HPDE6-E6E7 (cell line): ENCODE results near the gene EXOC6.

ENCODE experiments used
- DNase-seq: peaks from one replicate; pipeline ENCODE4 v3.0.0; 2011; ENCODE audit warnings: missing footprints; ENCODE audit errors: extremely low spot score

Gene EXOC6

DNA sequence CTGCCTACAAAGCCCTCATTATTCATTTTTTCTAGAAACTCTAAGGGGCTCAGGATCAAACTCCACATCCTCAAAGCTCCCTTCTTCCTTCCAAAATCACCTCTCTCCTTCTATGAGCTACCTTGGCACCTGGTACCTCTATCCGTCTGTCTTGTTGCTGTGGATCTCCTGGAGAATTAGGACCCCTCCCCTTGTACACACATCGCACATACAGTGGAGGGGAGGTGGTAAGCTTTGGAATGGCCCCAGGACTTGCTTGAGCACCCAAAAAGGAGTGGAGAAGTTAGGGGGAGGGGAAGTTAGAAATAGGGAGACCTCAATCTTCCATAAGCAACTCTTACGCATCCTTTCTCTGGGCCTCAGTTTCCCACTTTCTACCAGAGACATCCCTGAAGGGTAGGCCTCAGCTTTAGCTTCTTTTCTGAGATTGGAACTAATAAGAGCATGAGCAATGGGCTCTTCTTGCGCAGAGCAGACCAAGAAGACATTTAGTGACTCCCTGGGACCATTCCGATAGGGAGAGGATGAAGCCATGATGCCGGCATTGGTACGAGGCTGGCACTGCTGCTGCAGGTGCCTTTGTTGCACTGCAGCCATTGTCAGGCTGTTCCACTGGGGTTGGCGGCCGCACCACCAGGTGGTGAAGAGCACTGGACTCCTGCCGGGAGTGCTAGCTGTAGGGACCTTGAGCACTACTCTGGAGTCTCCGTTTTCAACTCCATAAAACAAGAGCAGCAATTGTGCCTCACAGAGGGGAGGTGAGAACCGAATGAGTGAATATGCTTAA, 216.7 kb downstream of the EXOC6 start:
- no peak for DNase-seq

DNA sequence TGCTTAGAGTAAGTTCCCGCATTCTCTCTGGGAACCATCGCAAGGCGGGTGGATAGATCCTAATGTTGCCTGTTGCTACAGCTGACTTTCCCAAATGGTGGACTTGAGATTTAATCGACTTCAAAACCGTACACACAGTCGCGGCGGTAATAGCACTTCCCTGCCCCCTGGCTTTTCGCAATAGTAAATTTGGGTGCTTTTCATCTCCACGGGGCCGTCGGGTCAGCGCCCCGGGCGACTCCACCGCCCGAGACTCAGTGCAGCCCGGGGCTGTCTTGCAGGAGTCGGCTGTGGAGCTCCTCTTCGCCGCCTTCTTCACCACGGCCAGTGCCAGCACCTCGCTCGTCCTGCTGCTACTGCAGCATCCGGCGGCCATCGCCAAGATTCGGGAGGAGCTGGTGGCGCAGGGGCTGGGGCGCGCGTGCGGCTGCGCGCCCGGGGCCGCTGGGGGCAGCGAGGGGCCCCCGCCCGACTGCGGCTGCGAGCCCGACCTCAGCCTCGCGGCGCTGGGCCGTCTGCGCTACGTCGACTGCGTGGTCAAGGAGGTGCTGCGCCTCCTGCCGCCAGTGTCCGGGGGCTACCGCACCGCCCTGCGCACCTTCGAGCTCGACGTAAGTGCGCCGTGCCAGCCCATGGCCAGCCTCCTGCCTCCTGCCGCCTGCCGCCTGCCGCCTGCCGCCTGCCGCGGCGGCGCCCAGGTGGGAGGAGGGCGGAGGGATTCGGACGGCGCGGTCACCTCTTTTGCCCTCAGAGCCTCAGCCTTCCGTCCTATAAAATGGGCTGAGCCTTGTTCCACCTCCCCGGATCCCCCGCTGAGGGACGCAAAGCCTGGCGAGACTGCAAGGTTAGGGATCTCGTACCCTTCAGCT, 217.6 kb downstream of the EXOC6 start:
- DNase-seq: no peak

- DNase-seq: no peak
Observed at GRCh38 chr10:93066544-93066913, 218.2 kb downstream of the EXOC6 start.

GRCh38 chr10:93067443-93068365, 219.4 kb downstream of the EXOC6 start:
- DNase-seq: no peak

- DNase-seq: no peak
Observed at GRCh38 chr10:93068411-93069244, 220.3 kb downstream of the EXOC6 start.

- DNase-seq: no peak
Observed at GRCh38 chr10:93069245-93069561, 220.9 kb downstream of the EXOC6 start.

DNA sequence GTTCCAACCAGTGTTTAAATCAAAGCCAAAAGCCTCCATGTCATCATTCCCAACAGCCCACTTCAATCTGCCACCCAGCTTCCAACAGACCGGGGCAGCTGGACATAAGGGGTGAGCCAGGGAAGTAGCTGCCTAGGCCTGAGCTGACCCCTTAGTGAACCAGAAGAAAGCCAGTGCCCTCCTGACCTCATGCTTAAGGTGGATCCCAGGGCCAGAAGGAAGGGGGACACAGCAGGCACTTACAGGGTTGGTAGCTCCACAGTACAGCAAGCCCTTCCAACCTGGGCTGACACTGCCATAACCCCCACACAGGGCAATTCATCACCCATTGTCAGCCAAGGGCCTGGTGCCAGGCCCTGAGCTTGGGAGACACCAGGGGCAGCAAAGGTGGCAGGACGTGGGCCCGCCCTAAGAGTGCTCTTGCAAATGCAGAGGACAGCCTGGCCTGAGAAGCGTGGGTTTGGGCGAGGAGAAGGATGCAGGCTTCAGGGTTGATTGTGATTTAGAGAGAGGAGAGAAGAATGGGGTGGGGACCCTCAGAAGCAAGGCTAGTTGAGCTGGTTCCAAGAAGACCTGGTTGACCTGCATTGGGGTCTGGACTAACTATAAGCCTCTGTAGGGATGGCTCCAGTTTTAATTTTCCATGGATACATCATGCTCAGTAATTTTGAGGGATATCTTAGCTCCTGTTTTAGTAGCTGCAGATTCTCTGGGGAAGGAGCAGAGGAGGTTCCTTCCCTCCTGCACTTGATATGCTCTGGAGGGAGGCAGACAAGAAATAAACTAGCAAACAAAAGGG, 222.3 kb downstream of the EXOC6 start:
- DNase-seq: no peak

GRCh38 chr10:93071177-93071472, 222.8 kb downstream of the EXOC6 start:
- no peak for DNase-seq

DNA sequence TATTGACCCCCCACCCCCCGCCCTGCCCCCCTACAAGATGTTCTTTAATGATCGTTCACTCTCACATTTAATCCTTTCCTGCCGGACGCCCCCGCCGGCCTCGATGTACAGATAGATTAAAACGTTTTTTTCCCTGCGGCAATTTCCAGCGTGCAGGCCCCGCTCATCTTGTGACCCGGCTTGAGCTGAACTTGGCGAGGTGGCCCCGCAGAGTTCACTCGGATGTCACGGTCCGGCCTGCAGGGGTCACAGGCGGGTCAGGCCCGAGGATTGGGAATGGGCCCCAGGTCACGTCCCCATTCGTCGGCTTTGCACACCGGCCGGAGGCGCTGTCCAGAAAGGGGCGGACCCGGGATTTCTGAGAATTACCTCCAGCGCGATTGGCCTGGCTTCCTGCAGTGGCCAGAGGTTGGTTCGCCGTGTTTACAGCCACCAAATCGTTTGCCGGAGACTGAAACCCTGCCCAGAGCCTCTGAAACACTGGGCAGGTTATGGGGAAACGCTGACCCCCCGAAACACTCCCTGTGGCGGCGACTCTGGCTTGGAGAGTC, 223.4 kb downstream of the EXOC6 start:
- DNase-seq: no peak

- no peak for DNase-seq
Observed at GRCh38 chr10:93072225-93072712, 223.9 kb downstream of the EXOC6 start.

DNA sequence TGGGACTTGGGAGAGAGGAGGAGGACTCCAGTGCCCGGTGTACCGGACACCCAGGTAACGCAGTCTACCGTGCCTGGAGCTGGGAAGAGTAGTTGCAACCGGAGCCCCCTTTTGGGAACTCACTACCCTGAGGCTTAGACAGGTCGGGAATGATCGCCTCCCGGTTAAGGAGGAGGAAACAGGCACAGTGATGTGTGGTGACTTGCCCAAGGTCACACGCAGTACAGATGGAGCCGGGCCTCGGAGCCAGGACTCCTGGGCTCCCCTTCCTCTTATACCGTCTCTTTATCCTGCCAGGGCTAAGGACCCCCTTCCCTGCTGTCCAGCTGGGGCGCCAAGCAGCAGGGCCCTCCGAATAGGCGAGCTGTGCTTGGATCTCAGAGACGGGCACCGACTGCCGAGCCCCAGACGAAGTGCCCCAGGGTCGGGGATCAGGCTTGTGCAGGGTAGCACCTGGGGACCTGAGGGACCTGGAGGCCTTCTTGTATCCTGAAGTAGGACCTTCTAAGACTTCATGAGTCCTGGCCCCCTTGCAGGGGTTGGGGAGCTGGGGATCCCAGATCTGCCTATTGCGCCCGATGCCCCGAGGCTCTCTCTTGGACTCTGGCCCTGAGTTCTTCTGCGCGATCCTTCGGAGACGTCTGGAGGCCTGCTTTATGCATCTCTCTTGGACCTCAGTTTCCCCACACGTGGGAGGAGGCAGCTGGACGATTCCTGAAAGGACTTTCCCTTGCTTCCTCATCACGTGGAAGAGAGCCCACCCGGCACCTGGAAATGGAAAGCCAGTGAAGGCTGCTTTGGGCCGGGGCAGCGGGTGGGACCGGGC, 224.6 kb downstream of the EXOC6 start:
- no peak for DNase-seq

DNA sequence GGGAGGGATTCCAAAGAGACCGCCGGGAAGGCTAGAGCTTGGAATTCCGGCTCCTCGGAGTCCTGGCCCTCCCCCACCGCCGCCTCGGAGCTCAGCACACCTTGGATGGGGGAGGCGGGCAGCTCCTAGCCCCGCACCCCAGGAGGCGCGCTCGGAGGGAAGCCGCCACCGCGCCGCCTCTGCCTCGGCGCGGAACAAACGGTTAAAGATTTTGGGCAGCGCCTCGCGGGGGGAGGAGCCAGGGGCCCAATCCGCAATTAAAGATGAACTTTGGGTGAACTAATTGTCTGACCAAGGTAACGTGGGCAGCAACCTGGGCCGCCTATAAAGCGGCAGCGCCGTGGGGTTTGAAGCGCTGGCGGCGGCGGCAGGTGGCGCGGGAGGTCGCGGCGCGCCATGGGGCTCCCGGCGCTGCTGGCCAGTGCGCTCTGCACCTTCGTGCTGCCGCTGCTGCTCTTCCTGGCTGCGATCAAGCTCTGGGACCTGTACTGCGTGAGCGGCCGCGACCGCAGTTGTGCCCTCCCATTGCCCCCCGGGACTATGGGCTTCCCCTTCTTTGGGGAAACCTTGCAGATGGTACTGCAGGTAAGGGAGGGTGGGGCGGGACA, 225.3 kb downstream of the EXOC6 start, which contains the start of gene CYP26A1:
Gene CYP26A1 (plus strand): TSS at position 355 of the 608 bp plus-strand sequence. CDS start 42 bp downstream, at position 397.
- DNase-seq: no peak

DNA sequence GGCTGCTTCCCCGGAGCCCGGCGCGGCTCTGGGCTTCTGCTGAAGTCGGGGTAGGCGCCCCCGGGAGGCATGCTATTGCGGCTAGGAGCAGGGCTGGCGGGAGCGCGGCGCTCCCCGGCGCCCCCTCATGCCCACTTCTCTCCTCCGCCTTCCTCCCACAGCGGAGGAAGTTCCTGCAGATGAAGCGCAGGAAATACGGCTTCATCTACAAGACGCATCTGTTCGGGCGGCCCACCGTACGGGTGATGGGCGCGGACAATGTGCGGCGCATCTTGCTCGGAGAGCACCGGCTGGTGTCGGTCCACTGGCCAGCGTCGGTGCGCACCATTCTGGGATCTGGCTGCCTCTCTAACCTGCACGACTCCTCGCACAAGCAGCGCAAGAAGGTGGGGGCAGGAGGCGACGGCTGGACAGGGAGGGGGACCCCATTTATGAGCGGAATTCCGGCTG, 225.9 kb downstream of the EXOC6 start:
- no peak for DNase-seq

- DNase-seq: no peak
Observed at GRCh38 chr10:93074597-93075368, 226.5 kb downstream of the EXOC6 start.

- no peak for DNase-seq
Observed at GRCh38 chr10:93075369-93076221, 227.3 kb downstream of the EXOC6 start.

- no peak for DNase-seq
Observed at GRCh38 chr10:93076871-93077270, 228.6 kb downstream of the EXOC6 start.

DNA sequence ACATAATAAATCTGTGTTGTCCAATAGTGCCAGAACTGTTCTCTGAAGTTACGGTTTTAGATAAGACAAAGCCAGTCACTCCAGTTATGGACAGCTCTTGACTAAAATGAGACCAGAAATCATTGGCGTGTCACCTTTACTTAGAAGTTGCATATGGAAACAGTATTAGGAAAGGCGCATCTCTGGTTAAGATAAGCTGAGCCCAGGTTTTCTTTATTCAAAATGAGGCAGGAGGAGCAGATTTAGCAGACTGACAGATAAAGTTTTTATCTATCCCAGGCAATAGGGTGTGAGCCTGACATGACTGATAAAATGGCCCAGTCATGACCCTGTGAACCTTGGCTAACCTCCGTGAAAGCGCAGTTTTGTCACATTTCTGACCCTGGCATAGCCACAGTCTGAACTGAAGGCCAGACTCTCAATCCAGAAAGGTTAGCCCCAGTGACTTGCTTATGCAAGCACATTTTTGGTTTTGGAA, 229.6 kb downstream of the EXOC6 start:
- no peak for DNase-seq
